Activated CD8-positive, alpha-beta memory T cell treated with anti-CD3 and anti-CD28 coated beads for 48 hours (primary cell): ENCODE results near the gene WWOX.

Experiments used
- DNase-seq, 3 experiments: peaks; one replicate each; pipeline ENCODE4 v3.0.0-alpha.2; 2020; ENCODE audit warnings: low read depth in 2 of 3, low spot score in 2 of 3

Gene WWOX

DNA sequence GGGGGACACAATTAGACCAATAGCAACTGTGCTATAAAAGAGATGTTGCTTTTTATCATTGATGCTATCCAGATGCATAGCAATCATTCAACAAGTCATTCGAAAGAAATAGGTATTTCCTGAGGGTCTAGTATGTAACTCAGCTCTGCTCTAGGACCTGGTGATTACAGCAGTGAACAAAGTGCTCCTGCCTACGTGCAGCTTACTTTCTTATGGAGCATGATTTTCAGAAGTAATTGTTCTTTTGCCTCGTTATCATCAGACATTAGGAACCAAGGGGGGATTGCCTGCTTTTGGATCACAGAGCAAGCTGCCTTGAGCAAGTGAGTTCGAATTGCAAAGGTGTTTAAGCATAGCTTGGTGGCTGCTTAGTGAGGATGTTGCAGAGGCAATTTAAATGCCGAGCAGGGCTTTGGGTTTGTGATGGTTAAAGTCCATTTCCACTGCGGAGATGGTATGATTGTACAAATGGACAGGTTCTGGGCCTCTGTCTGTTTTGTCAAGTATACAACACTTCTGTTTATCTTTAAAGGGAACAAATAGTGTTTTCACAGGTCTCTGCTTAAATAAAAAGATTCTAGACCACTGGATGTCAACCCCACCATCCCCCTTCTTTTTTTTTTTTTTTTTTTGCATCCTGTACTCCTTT is 41.5 kb downstream of the WWOX start:
- DNase-seq = no peak

GRCh38 chr16:78142788-78143187 is 43.3 kb downstream of the WWOX start:
- DNase-seq = no peak

DNA sequence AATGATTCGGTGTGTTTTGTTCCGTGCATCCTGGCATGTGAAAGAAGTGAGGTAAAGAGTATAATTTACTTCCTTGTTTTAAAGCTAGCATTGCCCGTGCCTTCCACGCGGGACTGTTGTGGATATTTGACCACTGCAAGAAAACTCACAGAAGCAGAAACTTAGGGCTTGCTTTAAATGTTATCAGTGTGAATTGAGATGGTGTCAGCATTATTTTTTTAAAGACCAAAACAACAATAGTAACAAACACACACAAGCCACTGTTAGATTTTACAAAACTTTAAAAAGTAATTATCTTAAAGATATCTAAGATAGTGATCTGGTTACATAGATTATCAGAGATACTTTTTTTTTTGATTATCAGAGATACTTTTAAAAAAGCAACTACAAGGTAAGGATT is 47.4 kb downstream of the WWOX start:
- DNase-seq = no peak

GRCh38 chr16:78147911-78148401 is 48.5 kb downstream of the WWOX start:
- DNase-seq = no peak

DNA sequence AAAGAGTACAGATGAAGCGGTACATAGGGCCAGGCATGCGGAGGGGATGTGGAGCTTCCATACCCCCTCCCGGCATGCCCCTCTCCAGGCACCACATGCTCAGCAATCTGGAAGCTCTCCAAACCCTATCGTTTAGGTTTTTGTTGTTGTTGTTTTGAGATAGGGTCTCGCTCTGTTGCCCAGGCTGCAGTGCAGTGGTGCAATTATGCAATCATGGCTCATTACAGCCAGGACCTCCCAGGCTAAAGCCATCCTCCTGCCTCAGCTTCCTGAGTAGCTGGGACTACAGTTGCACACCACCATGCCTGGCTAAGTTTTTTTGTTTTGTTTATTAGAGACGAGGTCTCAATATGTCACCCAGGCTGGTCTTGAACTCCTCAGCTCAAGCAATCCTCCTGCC is 50.8 kb downstream of the WWOX start:
- DNase-seq = no peak

DNA sequence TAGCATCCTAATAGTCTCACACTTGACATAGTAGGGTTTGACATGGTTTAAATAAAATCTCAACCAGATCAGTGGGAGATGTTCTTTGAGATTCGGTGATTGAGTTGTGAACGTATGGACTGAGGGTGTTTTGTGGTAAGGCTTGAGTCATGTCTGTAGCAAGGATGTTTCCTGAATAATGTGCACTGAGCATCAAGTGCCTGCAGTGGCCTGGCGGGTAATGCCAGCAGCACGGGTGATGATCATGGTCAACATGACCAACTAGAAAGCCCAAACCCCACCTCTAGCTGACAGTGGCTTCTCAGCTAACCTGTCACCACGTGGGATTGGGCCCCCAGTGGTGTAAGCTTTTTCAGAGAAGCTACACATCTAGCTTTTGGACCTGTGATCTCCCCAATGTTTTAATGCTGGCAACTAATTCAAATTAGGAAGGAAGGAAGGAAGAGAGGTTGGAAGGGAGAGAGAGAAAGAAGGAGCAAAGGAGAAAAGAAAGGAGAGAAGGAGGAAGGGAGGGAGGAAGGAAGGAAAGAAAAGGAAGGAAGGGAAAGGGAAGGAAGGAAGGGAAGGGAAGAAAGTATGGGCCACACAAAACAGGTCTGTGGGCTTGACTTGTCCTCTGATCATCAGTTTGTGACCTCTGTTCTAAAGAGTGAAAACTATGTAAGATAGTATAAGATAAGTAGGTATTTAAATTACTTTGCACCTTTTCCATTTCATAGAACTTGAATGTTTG is 55.4 kb downstream of the WWOX start:
- no peak for DNase-seq

DNA sequence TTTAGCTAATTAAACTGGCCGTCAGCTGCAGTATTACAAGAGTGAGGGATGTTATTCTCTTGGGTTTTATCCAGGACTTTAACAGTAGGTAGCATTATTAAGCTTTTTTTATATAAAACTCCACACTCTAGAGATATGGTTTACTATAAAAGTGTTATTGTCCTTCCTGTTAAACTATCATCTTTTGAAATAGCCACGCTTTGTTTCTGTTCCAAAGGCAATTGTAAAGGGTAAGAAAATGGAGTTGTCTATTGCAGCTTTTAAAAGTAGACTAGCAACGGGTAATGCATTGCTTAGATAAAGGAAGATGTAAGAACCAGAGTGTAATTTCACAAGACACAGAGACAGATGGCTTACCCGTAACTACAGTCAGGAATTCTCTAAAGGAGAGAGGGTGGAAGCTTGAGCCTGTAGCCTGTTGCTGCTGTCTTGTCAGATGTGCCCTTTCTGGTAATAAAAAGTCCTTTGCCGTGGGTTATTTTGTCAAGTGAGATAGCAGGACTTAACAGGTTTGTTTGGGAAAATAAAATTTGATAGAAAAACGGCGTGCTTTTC is 56.4 kb downstream of the WWOX start:
- DNase-seq = no peak

DNA sequence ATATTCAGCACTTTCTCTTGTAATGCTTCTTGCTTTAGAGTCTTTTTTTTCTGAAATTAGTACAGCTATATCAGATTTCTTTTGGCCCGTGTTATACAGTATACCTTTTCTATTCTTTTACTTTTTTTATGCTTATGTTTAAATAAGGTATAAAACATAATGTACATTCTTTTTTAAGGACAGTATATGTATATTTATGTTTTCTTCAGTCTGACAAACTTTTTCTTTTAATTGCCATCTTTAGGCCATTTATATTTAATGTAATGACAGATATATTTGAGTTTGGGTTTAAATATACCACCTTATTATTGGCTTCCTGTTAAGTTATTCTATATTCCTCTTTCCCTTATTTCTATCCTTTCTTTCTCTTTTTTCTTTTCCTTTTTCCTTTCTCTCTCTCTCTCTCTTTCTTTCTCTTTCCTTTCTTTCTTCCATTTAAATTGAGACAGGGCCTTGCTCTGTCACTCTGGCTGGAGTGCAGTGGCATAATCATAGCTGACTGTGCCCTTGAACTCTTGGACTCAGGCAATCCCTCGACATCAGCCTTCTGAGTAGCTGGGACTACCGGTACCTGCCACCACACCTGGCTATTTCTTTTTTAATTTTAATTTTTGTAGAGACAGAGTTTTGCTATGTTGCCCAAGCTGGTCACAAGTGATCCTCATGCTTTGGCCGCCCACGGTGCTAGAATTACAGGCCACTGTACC is 61.7 kb downstream of the WWOX start:
- no peak for DNase-seq

DNA sequence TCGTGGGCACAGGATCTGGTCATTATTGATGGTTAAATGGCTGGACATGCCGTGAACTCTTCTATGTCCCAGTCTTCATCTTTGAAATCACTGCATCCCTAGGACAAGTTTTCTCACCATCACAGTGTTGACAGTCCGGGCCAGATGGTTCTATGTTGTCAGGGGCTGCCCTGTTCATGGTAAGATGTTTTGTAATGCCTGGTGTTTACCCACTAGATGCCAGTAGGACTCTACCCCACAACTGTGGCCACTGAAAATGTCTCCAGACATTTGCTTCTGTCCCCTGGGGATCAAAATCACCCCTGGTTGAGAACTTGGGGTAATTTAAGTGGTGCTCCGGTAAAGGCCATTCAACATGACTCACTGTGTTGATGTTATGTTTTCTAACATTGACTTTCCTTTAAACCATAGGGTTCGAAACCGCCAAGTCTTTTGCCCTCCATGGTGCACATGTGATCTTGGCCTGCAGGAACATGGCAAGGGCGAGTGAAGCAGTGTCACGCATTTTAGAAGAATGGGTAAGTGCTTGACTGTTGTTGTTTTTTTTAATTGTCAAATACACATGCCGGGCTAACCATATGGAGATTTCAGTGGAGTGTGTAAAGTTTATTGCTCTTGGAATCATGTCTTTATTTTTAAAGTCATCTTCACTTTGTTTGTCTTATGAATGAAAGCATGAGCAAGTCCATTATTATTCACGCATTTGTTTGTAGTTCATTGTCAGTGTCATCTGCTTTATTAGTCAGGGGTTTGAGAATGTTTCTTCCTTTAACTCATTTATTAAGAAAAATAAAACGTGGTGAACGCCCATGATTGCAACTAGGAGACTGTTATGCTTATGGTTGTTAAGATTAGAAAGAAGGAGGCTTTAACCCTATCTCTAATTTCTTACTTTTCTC is 64.6 kb downstream of the WWOX start:
- no peak for DNase-seq

DNA sequence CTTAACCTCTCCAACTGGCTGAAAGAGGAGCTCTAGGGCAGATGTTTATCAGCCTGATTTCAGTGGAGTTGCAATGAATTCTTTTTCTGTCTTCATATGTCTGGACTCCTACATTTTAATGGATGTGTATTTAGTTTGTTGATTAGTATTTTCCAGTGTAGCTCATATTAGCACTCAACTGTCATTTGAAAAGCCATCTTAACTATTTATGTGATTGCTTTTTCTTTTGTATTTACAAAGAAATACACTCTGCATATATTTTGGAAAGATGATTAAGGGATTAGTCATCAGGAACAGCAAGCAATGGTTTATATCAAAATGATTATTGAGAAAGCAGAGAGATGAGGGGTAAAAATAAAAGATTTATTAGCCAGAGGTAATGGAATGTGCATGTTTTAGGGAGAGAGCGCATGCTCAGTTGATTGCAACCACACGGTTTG is 71.1 kb downstream of the WWOX start:
- DNase-seq = no peak

- DNase-seq = no peak
Measured at GRCh38 chr16:78175287-78175686, 75.8 kb downstream of the WWOX start.

GRCh38 chr16:78176435-78176834 is 77.0 kb downstream of the WWOX start:
- no peak for DNase-seq

DNA sequence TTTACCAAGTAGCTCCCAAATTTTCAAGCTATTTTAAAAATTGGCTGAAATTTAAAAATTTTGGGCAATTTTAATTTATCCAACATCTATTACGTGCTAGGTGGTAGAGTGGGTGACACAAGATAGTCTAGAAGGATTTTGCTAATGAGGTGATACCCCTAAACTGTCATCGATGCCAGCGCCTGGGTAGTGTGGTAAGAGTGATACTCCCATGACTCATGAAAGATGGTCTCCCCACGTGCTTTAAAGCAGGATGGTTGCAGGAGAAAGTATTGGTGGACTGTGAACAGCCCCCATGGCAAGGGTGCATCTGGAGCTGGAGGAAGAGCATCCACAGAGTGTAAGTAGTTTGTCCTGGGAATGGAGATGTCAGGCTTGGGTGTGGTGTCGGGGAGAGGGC is 77.8 kb downstream of the WWOX start:
- DNase-seq = no peak

DNA sequence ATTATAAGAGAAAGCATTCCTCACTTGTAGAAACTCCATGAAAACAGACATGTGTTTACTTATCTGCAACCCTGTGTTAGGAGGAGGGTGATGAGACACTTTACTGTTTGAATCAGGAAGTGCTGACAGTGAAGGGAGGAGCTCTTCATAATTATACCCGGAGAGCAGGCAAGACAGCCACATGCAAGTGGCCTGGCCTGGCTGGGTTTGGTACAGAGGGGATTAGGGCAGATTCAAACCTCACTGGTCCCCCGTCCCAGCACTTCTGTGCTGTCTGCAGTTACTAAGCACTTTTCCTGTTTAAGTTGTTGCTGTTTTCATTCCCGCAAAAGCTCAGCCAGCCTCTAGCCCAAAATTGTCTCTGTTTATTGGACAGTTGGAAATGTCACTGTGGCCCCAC is 78.5 kb downstream of the WWOX start:
- no peak for DNase-seq

- DNase-seq = no peak
Measured at GRCh38 chr16:78179666-78180065, 80.2 kb downstream of the WWOX start.

DNA sequence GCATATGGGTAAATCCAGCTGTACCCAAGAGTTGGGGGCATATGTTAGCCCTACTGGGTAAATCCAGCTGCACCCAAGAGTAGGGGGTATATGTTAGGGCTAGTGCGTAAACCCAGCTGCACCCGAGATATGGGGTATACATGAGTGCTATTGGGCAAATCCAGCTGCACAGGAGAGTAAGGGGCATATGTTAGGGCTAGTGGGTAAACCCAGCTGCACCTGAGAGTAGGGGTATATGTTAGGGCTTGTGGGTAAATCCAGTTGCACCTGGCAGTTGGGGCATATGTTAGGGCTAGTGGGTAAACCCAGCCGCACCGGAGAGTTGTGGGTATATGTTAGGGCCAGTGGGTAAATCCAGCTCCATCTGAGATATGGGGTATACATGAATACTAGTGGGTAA is 80.9 kb downstream of the WWOX start:
- no peak for DNase-seq

- DNase-seq = no peak
Measured at GRCh38 chr16:78183437-78184237, 84.2 kb downstream of the WWOX start.

GRCh38 chr16:78184238-78185183 is 85.1 kb downstream of the WWOX start:
- DNase-seq = no peak

DNA sequence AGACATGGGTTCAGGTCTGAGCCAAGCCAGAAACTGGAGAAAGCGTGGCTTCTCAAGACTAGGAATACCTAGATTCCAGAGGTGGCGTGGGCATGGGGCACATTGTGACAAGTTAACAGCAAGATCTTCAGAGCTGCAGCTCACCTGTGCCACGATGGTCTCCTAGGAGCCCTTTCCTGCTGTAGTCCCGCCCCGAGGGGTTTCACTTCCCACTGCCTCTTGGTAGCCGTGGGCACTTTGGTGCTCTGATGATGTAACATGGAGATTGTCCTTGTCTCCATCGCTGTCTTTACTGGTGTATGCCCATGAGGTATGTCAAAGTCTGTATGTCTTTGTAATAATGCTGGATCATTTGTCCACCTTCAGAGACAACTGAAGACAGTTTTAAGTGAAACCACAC is 89.7 kb downstream of the WWOX start:
- DNase-seq = no peak
